Nephron (organoid): ENCODE measurements around the gene DNMT3A.

Experiments
- H3K27ac Mint-ChIP-seq, 3 experiments: 2 replicates each; pipeline ENCODE4 v1.8.0; 2020; ENCODE audit warnings: mixed read lengths in 3 of 3, mild to moderate bottlenecking in 2 of 3, moderate library complexity in 1 of 3
- H3K27me3 Mint-ChIP-seq: 2 replicates; pipeline ENCODE4 v1.8.0; 2021; ENCODE audit warnings: low read depth, mild to moderate bottlenecking, moderate library complexity, mixed read lengths
- H3K36me3 Mint-ChIP-seq: 2 replicates; pipeline ENCODE4 v1.8.0; 2020; ENCODE audit warnings: low read depth, mixed read lengths
- H3K4me1 Mint-ChIP-seq: 2 replicates; pipeline ENCODE4 v1.8.0; 2020; ENCODE audit warnings: mixed read lengths
- H3K4me3 Mint-ChIP-seq, 3 experiments: 2 replicates each; pipeline ENCODE4 v1.8.0; 2020; ENCODE audit warnings: mild to moderate bottlenecking in 3 of 3, mixed read lengths in 3 of 3, moderate library complexity in 2 of 3
- H3K9me3 Mint-ChIP-seq: 2 replicates; pipeline ENCODE4 v1.8.0; 2020; ENCODE audit warnings: mixed read lengths
- CTCF ChIP-seq, 3 experiments: fragments of 200-600 bp; sonication (generic); IDR thresholded peaks; one replicate each; pipeline ENCODE4 v1.5.0; 2021; ENCODE audit warnings: antibody characterized with exemption in 3 of 3; ENCODE audit not compliant: unreplicated experiment in 3 of 3

The DNMT3A gene

GRCh38 chr2:25251071-25251421 is 90.7 kb downstream of the DNMT3A start:
- Mint-ChIP-seq H3K9me3 (no peaks in the 10 kb centered on the region), H3K4me3 (peak overlapping the region; percentile 89 to 95 (median 94)), H3K27me3 (no peaks in the 10 kb centered on the region), H3K27ac (peak overlapping the region; percentile 26 to 98 (median 90)), H3K4me1 (peaks cover 49% of the 10 kb centered on the region), H3K36me3 (peaks cover 57% of the 10 kb centered on the region)
- TF ChIP-seq CTCF (IDR thresholded peaks at IDR 0.05; ENCODE audit: unreplicated experiment in 3 of 3) = no peak

- Mint-ChIP-seq H3K9me3 (no peaks in the 10 kb centered on the region), H3K36me3 (peaks cover 57% of the 10 kb centered on the region), H3K4me3 (peak overlapping the region; percentile 89 to 95 (median 94)), H3K27me3 (no peaks in the 10 kb centered on the region), H3K27ac (peak overlapping the region; percentile 26 to 98 (median 90)), H3K4me1 (peaks cover 45% of the 10 kb centered on the region)
- TF ChIP-seq CTCF (IDR thresholded peaks at IDR 0.05; ENCODE audit: unreplicated experiment in 3 of 3) = no peak
These were observed 91.2 kb downstream of the DNMT3A start for GRCh38 chr2:25250331-25251070.

- Mint-ChIP-seq H3K27ac (peak overlapping the region; percentile 26 to 98 (median 90)), H3K36me3 (peaks cover 54% of the 10 kb centered on the region), H3K9me3 (no peaks in the 10 kb centered on the region), H3K27me3 (no peaks in the 10 kb centered on the region), H3K4me1 (peaks cover 40% of the 10 kb centered on the region), H3K4me3 (peak overlapping the region; percentile 89 to 95 (median 94))
- TF ChIP-seq CTCF (IDR thresholded peaks at IDR 0.05; ENCODE audit: unreplicated experiment in 3 of 3) = no peak
These were observed 91.9 kb downstream of the DNMT3A start for GRCh38 chr2:25249785-25250184.

GRCh38 chr2:25247792-25248512 is 93.8 kb downstream of the DNMT3A start:
- H3K36me3 Mint-ChIP-seq = peaks cover 55% of the 10 kb centered on the region
- TF ChIP-seq CTCF (IDR thresholded peaks at IDR 0.05; ENCODE audit: unreplicated experiment in 3 of 3) = no peak

GRCh38 chr2:25246558-25247290 is 95.0 kb downstream of the DNMT3A start:
- H3K4me1 Mint-ChIP-seq = peaks cover 23% of the 10 kb centered on the region
- no peaks in the 10 kb centered on the region for H3K9me3 Mint-ChIP-seq
- H3K27me3 Mint-ChIP-seq = no peaks in the 10 kb centered on the region
- H3K36me3 Mint-ChIP-seq = peaks cover 65% of the 10 kb centered on the region
- no peak for TF ChIP-seq CTCF (IDR thresholded peaks at IDR 0.05; ENCODE audit: unreplicated experiment in 3 of 3)
- H3K4me3 Mint-ChIP-seq = no peak overlapping the region
- H3K27ac Mint-ChIP-seq = no peak overlapping the region

More at GRCh38 chr2:25247792-25248512, 93.8 kb downstream of the DNMT3A start:
- Mint-ChIP-seq H3K4me1 (peaks cover 28% of the 10 kb centered on the region), H3K27me3 (no peaks in the 10 kb centered on the region), H3K9me3 (no peaks in the 10 kb centered on the region), H3K4me3 (peak overlapping the region in 1 of 3 experiments; percentile 41), H3K27ac (no peak overlapping the region)
